ENCODE measurements around the gene LMNTD2.

LMNTD2 gene

GRCh38 chr11:561148-562003 lies 838 bp upstream of the LMNTD2 start:
- no peak for TF ChIP-seq CTCF (conservative IDR thresholded peaks at IDR 0.05; ENCODE audit: low read depth, low read length)
- no peak for DNase-seq (ENCODE audit: low read depth)
- peak overlapping the region; percentile 70 for H3K4me3 ChIP-seq (ENCODE audit: low read depth, low read length)

- H3K4me3 ChIP-seq (ENCODE audit: low read depth, low read length): peak overlapping the region; percentile 70
- DNase-seq (ENCODE audit: low read depth): no peak
- TF ChIP-seq CTCF (conservative IDR thresholded peaks at IDR 0.05; ENCODE audit: low read depth, low read length): no peak
These were observed 730 bp downstream of the LMNTD2 start for GRCh38 chr11:559712-560304.

GRCh38 chr11:559020-559620 lies 1.4 kb downstream of the LMNTD2 start:
- DNase-seq (ENCODE audit: low read depth): no peak
- H3K4me3 ChIP-seq (ENCODE audit: low read depth, low read length): no peak overlapping the region
- TF ChIP-seq CTCF (conservative IDR thresholded peaks at IDR 0.05; ENCODE audit: low read depth, low read length): no peak

GRCh38 chr11:558503-558902 lies 2.0 kb downstream of the LMNTD2 start:
- no peak overlapping the region for H3K4me3 ChIP-seq (ENCODE audit: low read depth, low read length)
- DNase-seq (ENCODE audit: low read depth): no peak
- TF ChIP-seq CTCF (conservative IDR thresholded peaks at IDR 0.05; ENCODE audit: low read depth, low read length): no peak

GRCh38 chr11:557328-558132 lies 3.0 kb downstream of the LMNTD2 start:
- no peak for TF ChIP-seq CTCF (conservative IDR thresholded peaks at IDR 0.05; ENCODE audit: low read depth, low read length)
- H3K4me3 ChIP-seq (ENCODE audit: low read depth, low read length): no peak overlapping the region
- no peak for DNase-seq (ENCODE audit: low read depth)

GRCh38 chr11:556662-557256 lies 3.8 kb downstream of the LMNTD2 start:
- TF ChIP-seq CTCF (conservative IDR thresholded peaks at IDR 0.05; ENCODE audit: low read depth, low read length): no peak
- no peak overlapping the region for H3K4me3 ChIP-seq (ENCODE audit: low read depth, low read length)
- no peak for DNase-seq (ENCODE audit: low read depth)

Measured in choroid plexus epithelial cell (primary cell).